Measurements from ENCODE around the gene CTSH. TPM values are rescaled to one million over a fixed set of nuclear protein-coding genes. Genes with fewer than 3 reads are reported as not detected.

The CTSH gene
- total and polyA plus RNA-seq, 2 of the 13 experiments (the other 11 are each of a cell fraction or from before 2014, with no cell fraction given), result 265 to 653 TPM

DNA sequence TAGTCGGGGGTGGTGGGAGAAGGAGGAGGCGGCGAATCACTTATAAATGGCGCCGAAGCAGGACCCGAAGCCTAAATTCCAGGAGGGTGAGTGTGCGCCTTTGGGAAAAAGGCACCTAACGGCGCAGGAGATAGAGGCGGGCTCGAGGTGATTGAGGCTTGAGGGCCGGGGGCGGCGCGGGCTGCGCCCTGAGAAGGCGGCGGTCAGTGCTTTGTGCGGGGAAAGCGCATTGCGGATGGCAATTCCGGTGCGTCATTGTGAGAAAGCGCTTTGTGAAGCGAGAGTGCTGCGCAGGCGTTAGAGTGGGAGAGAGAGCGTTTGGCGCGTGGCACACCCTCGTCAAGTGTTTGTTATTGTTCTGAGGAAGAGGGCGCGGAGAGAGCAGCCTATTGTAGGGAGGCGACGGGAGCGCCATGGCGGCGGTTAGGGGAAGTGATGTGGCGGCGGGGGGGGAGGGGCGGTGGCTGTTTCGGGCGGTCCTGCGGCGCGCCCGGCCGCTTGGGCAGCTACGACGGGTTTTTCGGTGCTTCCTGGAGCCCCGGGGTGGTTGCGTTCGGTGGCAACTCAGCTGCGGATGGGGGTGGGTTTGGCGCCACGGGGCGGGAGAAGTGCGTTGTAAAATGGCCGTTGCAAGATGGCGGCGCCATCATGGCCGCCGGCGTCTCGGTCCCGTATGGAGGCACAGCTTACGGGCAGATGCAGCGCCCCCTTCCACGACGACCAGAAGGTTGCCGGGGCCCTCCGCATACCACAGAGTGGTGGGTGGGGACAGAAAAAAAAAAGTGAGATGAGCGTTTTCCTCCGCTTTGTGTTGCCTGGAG, 71.7 kb downstream of the CTSH start (continued):
- TF ChIP-seq ZNF670 (CRISPR knock-in tag; IDR thresholded peaks at IDR 0.05; ENCODE audit: borderline replicate concordance) (0 out of 2 replicates have a peak, but pooled peaks have one; percentile 35), NR1H2 (CRISPR knock-in tag; IDR thresholded peaks at IDR 0.05; ENCODE audit: borderline replicate concordance, low read depth) (no peak), HNRNPL (IDR thresholded peaks at IDR 0.05; ENCODE audit: low read depth, low read length) (peak; percentile 71; the same call in 1 of the 2 replicates), POLR2A (IDR thresholded peaks at IDR 0.05; ENCODE audit: insufficient read depth in 1 of 2, low read depth in 2 of 2, low read length in 2 of 2) (peak; percentile 55 to 74), SPEN (CRISPR knock-in tag; IDR thresholded peaks at IDR 0.05; ENCODE audit: low read depth) (peak; percentile 71; the same call in 1 of the 2 replicates), REXO4 (CRISPR knock-in tag; IDR thresholded peaks at IDR 0.05; ENCODE audit: borderline replicate concordance) (no peak), ZNF136 (CRISPR knock-in tag; IDR thresholded peaks at IDR 0.05; ENCODE audit: low read depth) (no peak), TAF1 (CRISPR knock-in tag; IDR thresholded peaks at IDR 0.05) (peak; percentile 76), CHD2 (IDR thresholded peaks at IDR 0.05; ENCODE audit: low read depth, low read length) (0 out of 2 replicates have a peak, but pooled peaks have one; percentile 17), ZNF350 (CRISPR knock-in tag; IDR thresholded peaks at IDR 0.05; ENCODE audit: borderline replicate concordance, low read depth) (peak; percentile 40; the same call in 1 of the 2 replicates), KLF12 (CRISPR knock-in tag; IDR thresholded peaks at IDR 0.05; ENCODE audit: borderline replicate concordance) (peak; percentile 7; the same call in 1 of the 2 replicates), KAT7 (CRISPR knock-in tag; IDR thresholded peaks at IDR 0.05; ENCODE audit: borderline replicate concordance) (peak; percentile 72; the same call in 1 of the 2 replicates), ZNF367 (CRISPR knock-in tag; IDR thresholded peaks at IDR 0.05; ENCODE audit: borderline replicate concordance) (no peak), ZNF143 (CRISPR knock-in tag; IDR thresholded peaks at IDR 0.05) (peak; percentile 54; the same call in 1 of the 2 replicates), ZFAT (CRISPR knock-in tag; conservative IDR thresholded peaks at IDR 0.05) (no peak), GPN1 (CRISPR knock-in tag; IDR thresholded peaks at IDR 0.05; ENCODE audit: borderline replicate concordance) (no peak), ZSCAN20 (CRISPR knock-in tag; IDR thresholded peaks at IDR 0.05; ENCODE audit: borderline replicate concordance) (peak; percentile 68; the same call in 1 of the 2 replicates)
- TF ChIP-seq, protein P1, sequence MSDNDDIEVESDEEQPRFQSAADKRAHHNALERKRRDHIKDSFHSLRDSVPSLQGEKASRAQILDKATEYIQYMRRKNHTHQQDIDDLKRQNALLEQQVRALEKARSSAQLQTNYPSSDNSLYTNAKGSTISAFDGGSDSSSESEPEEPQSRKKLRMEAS (IDR thresholded peaks at IDR 0.05), result peak; percentile 72; the same call in 1 of the 2 replicates
- TF ChIP-seq, protein P2, sequence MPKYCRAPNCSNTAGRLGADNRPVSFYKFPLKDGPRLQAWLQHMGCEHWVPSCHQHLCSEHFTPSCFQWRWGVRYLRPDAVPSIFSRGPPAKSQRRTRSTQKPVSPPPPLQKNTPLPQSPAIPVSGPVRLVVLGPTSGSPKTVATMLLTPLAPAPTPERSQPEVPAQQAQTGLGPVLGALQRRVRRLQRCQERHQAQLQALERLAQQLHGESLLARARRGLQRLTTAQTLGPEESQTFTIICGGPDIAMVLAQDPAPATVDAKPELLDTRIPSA (CRISPR knock-in tag; IDR thresholded peaks at IDR 0.05; ENCODE audit: borderline replicate concordance), result 0 out of 2 replicates have a peak, but pooled peaks have one; percentile 24
- TF ChIP-seq, protein P3, sequence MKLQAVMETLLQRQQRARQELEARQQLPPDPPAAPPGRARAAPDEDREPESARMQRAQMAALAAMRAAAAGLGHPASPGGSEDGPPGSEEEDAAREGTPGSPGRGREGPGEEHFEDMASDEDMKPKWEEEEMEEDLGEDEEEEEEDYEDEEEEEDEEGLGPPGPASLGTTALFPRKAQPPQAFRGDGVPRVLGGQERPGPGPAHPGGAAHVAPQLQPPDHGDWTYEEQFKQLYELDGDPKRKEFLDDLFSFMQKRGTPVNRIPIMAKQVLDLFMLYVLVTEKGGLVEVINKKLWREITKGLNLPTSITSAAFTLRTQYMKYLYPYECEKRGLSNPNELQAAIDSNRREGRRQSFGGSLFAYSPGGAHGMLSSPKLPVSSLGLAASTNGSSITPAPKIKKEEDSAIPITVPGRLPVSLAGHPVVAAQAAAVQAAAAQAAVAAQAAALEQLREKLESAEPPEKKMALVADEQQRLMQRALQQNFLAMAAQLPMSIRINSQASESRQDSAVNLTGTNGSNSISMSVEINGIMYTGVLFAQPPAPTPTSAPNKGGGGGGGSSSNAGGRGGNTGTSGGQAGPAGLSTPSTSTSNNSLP (IDR thresholded peaks at IDR 0.05; ENCODE audit: low read depth, low read length), result no peak
- TF ChIP-seq, protein P4, sequence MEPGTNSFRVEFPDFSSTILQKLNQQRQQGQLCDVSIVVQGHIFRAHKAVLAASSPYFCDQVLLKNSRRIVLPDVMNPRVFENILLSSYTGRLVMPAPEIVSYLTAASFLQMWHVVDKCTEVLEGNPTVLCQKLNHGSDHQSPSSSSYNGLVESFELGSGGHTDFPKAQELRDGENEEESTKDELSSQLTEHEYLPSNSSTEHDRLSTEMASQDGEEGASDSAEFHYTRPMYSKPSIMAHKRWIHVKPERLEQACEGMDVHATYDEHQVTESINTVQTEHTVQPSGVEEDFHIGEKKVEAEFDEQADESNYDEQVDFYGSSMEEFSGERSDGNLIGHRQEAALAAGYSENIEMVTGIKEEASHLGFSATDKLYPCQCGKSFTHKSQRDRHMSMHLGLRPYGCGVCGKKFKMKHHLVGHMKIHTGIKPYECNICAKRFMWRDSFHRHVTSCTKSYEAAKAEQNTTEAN (CRISPR knock-in tag; conservative IDR thresholded peaks at IDR 0.05), result peak; percentile 16; the same call in 1 of the 2 replicates
- TF ChIP-seq, protein P5, sequence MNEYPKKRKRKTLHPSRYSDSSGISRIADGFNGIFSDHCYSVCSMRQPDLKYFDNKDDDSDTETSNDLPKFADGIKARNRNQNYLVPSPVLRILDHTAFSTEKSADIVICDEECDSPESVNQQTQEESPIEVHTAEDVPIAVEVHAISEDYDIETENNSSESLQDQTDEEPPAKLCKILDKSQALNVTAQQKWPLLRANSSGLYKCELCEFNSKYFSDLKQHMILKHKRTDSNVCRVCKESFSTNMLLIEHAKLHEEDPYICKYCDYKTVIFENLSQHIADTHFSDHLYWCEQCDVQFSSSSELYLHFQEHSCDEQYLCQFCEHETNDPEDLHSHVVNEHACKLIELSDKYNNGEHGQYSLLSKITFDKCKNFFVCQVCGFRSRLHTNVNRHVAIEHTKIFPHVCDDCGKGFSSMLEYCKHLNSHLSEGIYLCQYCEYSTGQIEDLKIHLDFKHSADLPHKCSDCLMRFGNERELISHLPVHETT (CRISPR knock-in tag; conservative IDR thresholded peaks at IDR 0.05), result peak; percentile 70; the same call in 1 of the 2 replicates
- TF ChIP-seq, protein P6, sequence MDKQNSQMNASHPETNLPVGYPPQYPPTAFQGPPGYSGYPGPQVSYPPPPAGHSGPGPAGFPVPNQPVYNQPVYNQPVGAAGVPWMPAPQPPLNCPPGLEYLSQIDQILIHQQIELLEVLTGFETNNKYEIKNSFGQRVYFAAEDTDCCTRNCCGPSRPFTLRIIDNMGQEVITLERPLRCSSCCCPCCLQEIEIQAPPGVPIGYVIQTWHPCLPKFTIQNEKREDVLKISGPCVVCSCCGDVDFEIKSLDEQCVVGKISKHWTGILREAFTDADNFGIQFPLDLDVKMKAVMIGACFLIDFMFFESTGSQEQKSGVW (CRISPR knock-in tag; IDR thresholded peaks at IDR 0.05; ENCODE audit: borderline replicate concordance), result no peak
